Fibroblast of the aortic adventitia (primary cell): ENCODE measurements around the gene LMBR1L. TPM values are rescaled to one million over a fixed set of nuclear protein-coding genes. Genes with fewer than 3 reads are reported as not detected.

Experiments used
- DNase-seq: peaks from one replicate; pipeline ENCODE4 v3.0.0-alpha.2; 2010; ENCODE audit warnings: low read depth
- H3K4me3 ChIP-seq: 2 replicates; pipeline ENCODE4 v1.5.1; 2011; ENCODE audit warnings: low read depth, mild to moderate bottlenecking, control low read depth, low read length, moderate library complexity
- CTCF ChIP-seq: IDR thresholded peaks from 2 replicates; pipeline ENCODE4 v1.5.1; 2011; ENCODE audit warnings: mild to moderate bottlenecking, low read length, control low read depth, inconsistent platforms; ENCODE audit not compliant: insufficient read depth
- total RNA-seq: library from RNA; depleted of rRNA; stranded (reverse); fragments of >200 nt; gene quantifications from 2 replicates; pipeline ENCODE4 v1.2.3, GENCODE V29; 2012; ENCODE audit warnings: low replicate concordance

The LMBR1L gene
- total RNA-seq, 1 donor = 20.2 TPM

DNA sequence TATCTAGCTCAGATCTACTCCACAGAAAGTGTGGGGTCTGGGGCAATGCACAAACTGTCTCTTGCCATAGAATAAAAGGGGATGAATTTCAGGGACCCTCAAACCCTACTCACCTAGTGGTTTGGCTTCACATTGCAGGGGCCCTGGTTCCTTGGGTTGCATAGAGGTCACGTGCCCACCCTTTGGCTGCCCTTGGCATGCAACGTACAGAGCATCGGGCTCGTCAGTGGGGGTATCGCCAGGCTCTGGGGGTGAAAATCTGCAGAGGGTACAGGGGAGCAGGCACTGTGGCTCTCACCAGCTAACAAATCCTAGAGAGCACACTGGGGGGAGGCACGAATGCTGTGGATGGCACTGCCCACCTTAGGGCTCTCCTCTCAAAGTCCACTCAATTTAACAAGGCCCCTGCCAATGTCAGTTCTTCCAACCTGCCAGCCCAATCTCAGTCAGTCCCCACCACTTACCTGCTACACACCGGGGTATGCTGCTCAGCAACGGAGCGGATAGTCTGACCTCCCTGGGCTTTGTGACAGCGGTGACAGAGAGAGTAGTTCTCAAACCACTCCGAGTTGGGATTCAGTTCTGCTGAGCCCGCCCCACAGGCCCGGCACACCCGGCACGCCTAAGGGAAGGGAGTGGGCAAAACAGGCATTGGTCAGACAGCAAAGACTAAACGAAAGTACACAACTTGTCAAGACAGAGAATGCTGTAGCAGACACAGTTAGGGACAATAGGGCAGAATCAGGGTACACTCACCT is 58.0 kb downstream of the LMBR1L start:
- no peak for DNase-seq
- TF ChIP-seq CTCF = peak; percentile 8

DNA sequence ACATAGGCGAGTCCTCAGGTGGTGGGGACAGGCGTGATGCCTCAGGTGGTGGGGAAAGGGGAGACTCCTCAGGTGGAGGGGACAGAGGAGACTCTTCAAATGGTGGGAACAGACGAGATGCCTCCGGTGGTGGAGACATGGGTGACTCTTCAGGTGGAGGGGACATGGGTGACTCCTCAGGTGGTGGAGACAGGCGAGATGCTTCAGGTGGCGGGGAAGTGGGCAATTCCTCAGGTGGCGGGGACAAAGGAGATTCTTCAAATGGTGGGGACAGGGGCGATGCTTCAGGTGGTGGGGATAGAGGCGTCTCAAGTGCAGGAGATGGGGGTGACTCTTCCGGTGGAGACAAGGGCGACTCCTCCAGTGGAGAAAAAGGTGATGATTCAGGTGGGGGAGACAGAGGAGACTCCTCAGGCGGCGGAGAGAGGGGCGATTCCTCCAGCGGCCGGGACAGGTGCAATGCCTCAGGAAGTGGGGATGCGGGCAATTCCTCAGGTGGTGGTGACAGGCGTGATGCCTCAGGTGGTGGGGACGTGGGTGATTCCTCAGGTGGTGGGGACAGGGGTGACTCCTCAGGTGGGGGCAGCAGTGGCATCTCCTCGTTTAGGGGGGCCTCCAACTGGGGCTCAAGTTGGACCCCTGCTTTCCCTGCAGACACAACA is 58.7 kb downstream of the LMBR1L start:
- no peak for TF ChIP-seq CTCF
- no peak for DNase-seq
- no peak overlapping the region for H3K4me3 ChIP-seq

More for the DNA sequence above, 58.0 kb downstream of the LMBR1L start:
- H3K4me3 ChIP-seq = no peak overlapping the region

GRCh38 chr12:49051373-49051764 is 59.3 kb downstream of the LMBR1L start:
- no peak overlapping the region for H3K4me3 ChIP-seq
- no peak for DNase-seq
- TF ChIP-seq CTCF = no peak

DNA sequence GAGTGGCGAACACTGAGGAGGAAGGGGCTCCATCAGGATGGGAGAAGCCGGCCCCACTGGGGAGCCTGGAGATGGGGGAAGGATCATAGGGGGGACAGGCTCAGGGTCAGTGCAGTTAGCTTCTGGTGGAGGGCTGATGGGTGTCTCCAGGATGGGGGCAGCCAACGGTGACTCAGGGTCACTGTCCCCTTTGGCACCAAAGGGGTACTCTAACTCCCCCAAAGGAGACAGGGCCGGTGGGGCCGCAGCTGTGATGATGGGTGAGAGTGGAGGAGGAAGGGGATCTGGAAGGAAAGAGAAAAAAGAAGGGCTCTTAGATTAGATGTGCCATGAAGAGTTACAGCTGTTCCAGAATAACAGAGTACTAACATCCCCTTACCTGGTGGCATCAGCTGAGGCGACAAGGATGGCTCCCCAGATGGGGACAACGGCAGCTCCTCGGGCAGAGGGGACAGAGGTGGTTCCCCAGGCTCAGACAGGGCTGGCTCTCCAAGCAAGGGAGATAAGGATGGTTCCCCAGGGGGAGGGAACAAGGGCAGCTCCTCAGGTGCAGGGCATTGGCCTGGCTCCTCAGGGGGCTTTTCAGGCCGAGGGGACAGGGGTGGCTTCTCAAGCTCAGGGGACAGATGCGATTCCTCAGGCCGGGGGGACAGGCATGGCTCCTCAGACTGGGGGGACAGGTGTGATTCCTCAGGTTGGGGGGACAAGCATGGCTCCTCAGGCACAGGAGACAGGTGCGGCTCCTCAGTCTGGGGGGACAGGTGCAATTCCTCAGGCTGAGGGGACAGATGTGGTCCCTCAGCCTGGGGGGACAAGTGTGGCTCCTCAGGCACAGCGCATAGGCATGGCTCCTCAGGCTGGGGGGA is 59.9 kb downstream of the LMBR1L start:
- TF ChIP-seq CTCF = no peak
- H3K4me3 ChIP-seq = no peak overlapping the region
- DNase-seq = no peak

- DNase-seq = peak; percentile 48
- TF ChIP-seq CTCF = no peak
- H3K4me3 ChIP-seq = no peak overlapping the region
Measured at GRCh38 chr12:49049566-49050224, 61.0 kb downstream of the LMBR1L start.

DNA sequence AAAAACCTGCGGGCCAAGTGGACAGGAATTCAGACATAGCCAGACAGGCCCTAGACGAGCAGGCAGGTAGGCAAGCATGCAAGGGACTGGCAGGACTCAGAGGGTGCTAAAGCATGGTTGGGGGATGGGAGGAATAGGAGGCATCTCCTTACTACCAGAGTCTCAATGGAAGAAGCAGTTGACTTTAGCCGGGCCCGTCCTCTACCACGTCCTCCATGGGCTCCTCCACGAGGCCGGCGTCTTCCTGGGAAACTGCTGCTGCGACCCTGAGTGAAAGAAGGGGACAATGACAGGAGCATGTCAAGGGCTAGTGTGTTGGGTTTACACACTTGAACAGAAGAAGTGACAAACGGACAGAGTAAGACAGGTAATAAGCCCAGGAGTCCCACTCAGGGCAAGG is 61.7 kb downstream of the LMBR1L start:
- TF ChIP-seq CTCF = no peak
- no peak overlapping the region for H3K4me3 ChIP-seq
- DNase-seq = no peak
